ENCODE measurements around the gene TAP2.

The TAP2 gene

DNA sequence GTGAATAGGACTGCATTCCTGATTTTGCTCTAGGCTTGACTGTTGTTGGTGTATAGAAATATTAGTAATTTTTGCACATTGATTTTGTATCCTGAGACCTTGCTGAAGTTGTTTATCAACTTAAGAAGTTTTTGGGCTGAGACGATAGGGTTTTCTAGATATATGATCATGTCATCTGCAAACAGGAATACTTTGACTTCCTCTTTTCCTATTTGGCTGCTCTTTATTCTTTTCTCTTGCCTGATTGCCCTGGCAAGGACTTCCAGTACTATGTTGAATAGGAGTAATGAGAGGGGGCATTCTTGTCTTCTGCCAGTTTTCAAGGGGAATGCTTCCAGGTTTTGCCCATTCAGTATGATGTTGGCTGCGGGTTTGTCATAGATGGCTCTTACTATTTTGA is 35.1 kb downstream of the TAP2 start:
- no peak for TF ChIP-seq TAF1 (IDR thresholded peaks at IDR 0.05; ENCODE audit: low read depth)
- no peak for TF ChIP-seq EP300 (IDR thresholded peaks at IDR 0.05; ENCODE audit: borderline replicate concordance)
- no peak for TF ChIP-seq CEBPB (IDR thresholded peaks at IDR 0.05)
- no peak for TF ChIP-seq NFIC (IDR thresholded peaks at IDR 0.05)
- TF ChIP-seq TEAD4 (IDR thresholded peaks at IDR 0.05), result no peak
- TF ChIP-seq YY1 (IDR thresholded peaks at IDR 0.05; ENCODE audit: low read depth), result no peak
- TF ChIP-seq, protein P1, sequence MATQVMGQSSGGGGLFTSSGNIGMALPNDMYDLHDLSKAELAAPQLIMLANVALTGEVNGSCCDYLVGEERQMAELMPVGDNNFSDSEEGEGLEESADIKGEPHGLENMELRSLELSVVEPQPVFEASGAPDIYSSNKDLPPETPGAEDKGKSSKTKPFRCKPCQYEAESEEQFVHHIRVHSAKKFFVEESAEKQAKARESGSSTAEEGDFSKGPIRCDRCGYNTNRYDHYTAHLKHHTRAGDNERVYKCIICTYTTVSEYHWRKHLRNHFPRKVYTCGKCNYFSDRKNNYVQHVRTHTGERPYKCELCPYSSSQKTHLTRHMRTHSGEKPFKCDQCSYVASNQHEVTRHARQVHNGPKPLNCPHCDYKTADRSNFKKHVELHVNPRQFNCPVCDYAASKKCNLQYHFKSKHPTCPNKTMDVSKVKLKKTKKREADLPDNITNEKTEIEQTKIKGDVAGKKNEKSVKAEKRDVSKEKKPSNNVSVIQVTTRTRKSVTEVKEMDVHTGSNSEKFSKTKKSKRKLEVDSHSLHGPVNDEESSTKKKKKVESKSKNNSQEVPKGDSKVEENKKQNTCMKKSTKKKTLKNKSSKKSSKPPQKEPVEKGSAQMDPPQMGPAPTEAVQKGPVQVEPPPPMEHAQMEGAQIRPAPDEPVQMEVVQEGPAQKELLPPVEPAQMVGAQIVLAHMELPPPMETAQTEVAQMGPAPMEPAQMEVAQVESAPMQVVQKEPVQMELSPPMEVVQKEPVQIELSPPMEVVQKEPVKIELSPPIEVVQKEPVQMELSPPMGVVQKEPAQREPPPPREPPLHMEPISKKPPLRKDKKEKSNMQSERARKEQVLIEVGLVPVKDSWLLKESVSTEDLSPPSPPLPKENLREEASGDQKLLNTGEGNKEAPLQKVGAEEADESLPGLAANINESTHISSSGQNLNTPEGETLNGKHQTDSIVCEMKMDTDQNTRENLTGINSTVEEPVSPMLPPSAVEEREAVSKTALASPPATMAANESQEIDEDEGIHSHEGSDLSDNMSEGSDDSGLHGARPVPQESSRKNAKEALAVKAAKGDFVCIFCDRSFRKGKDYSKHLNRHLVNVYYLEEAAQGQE (IDR thresholded peaks at IDR 0.05; ENCODE audit: low read depth), result no peak
- no peak for TF ChIP-seq ZBTB7A (IDR thresholded peaks at IDR 0.05; ENCODE audit: low read depth)
- TF ChIP-seq CREB1 (IDR thresholded peaks at IDR 0.05; ENCODE audit: low read depth), result no peak
- no peak for TF ChIP-seq FOXM1 (IDR thresholded peaks at IDR 0.05; ENCODE audit: borderline replicate concordance, low read depth)

DNA sequence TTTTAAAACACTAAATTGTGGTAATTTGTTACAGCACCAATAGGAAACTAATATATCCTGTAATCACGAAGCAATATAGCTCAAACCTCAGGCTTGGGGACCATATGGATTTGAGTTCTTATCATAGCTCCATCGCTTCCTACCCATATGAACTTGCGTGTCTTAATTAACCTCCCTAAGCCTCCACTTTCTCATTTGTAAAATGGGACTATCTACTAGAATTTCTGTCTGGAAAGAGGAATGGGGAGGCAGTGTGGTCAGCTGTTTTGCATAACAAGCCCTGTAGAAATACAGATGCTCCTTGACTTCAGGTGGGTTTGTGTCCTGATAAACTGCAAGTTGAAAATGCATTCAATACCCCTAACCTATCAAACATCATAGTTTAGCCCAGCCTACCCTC is 38.8 kb downstream of the TAP2 start:
- TF ChIP-seq NFIC (IDR thresholded peaks at IDR 0.05) (no peak), ZBTB7A (IDR thresholded peaks at IDR 0.05; ENCODE audit: low read depth) (no peak), TAF1 (IDR thresholded peaks at IDR 0.05; ENCODE audit: low read depth) (no peak), YY1 (IDR thresholded peaks at IDR 0.05; ENCODE audit: low read depth) (no peak), CREB1 (IDR thresholded peaks at IDR 0.05; ENCODE audit: low read depth) (no peak), FOXM1 (IDR thresholded peaks at IDR 0.05; ENCODE audit: borderline replicate concordance, low read depth) (no peak), EGR1 (IDR thresholded peaks at IDR 0.05) (no peak), CEBPB (IDR thresholded peaks at IDR 0.05) (no peak), TEAD4 (IDR thresholded peaks at IDR 0.05) (no peak)
- TF ChIP-seq, protein P2, sequence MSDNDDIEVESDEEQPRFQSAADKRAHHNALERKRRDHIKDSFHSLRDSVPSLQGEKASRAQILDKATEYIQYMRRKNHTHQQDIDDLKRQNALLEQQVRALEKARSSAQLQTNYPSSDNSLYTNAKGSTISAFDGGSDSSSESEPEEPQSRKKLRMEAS (IDR thresholded peaks at IDR 0.05), result no peak
- TF ChIP-seq, protein P1 (IDR thresholded peaks at IDR 0.05; ENCODE audit: low read depth), result no peak
- TF ChIP-seq, protein P3, sequence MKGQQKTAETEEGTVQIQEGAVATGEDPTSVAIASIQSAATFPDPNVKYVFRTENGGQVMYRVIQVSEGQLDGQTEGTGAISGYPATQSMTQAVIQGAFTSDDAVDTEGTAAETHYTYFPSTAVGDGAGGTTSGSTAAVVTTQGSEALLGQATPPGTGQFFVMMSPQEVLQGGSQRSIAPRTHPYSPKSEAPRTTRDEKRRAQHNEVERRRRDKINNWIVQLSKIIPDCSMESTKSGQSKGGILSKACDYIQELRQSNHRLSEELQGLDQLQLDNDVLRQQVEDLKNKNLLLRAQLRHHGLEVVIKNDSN (IDR thresholded peaks at IDR 0.05), result no peak

DNA sequence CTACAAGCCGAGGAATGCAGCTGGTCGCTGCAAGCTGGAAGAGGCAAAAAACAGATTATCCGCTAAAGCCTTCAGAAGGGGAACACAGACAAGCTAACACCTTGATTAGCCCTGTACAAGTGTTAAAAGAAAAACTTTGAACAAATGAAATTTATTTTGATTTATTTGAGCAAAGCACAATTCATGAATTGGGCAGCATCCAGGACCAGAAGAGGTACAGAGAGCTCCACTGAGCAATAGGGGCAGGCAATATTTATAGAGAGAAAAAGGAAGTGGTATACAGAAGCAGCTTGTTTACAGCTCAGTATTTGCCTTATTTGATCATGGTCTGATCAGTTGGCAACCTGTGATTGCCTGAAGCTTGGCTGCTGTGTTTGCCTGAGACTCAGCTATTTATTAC is 39.4 kb downstream of the TAP2 start:
- TF ChIP-seq, protein P2 (IDR thresholded peaks at IDR 0.05), result no peak
- no peak for TF ChIP-seq CREB1 (IDR thresholded peaks at IDR 0.05; ENCODE audit: low read depth)
- no peak for TF ChIP-seq EGR1 (IDR thresholded peaks at IDR 0.05)
- no peak for TF ChIP-seq FOXM1 (IDR thresholded peaks at IDR 0.05; ENCODE audit: borderline replicate concordance, low read depth)
- TF ChIP-seq ZBTB7A (IDR thresholded peaks at IDR 0.05; ENCODE audit: low read depth), result no peak
- TF ChIP-seq YY1 (IDR thresholded peaks at IDR 0.05; ENCODE audit: low read depth), result no peak
- TF ChIP-seq, protein P1 (IDR thresholded peaks at IDR 0.05; ENCODE audit: low read depth), result no peak
- no peak for TF ChIP-seq EP300 (IDR thresholded peaks at IDR 0.05; ENCODE audit: borderline replicate concordance)
- no peak for TF ChIP-seq CEBPB (IDR thresholded peaks at IDR 0.05)
- TF ChIP-seq NFIC (IDR thresholded peaks at IDR 0.05), result no peak
- TF ChIP-seq, protein P3 (IDR thresholded peaks at IDR 0.05), result no peak
- TF ChIP-seq RAD21 (IDR thresholded peaks at IDR 0.05; ENCODE audit: low read depth), result no peak
- no peak for TF ChIP-seq TAF1 (IDR thresholded peaks at IDR 0.05; ENCODE audit: low read depth)
- TF ChIP-seq TCF12 (IDR thresholded peaks at IDR 0.05; ENCODE audit: low read depth), result no peak
- no peak for TF ChIP-seq TEAD4 (IDR thresholded peaks at IDR 0.05)

DNA sequence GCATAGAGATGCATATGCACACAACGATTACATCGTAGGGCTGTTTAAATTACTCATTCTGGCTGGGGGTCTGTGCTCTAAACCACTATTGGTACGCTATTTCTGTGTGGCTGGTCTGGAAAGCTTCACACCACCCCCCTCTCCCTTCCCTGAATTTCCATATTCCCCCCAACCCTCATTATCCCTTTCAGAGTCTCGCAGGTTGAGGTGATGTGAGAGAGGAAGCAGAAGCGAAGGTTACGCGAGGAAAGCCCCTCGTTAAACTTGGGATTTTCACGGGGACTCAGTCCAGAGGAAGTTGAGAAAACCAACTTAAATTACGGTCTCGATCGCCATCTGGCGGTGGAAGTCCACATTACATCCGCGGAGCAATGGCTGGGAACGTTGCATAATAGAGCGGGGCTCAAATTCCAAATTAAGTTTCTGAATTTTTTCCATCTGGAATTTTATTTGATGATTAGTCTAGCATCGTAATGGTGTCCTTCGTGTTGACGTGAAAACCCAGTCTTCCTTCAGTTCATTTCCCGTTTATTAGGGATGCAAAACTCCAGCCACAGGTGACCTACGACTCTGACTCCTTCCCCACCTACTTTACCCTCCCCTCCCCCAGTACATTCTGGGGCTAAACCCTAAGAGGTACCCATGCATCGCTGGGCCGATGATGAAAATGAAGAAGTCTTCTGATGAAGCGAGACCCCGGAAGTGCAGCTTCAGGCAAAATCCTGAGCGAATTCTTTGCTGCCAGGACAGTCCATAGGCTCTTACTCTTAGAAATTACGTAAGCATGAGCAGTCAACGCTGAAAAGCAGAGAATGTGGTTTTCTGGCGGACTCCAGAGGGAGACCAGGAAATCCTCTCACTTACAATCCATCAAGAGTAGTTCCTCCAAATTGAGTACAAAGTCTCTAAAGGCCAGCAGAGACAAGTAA is 41.4 kb downstream of the TAP2 start:
- TF ChIP-seq CREB1 (IDR thresholded peaks at IDR 0.05; ENCODE audit: low read depth), result no peak
- TF ChIP-seq RAD21 (IDR thresholded peaks at IDR 0.05; ENCODE audit: low read depth), result peak; percentile 76
- TF ChIP-seq CEBPB (IDR thresholded peaks at IDR 0.05), result peak; percentile 80
